B cell (primary cell): ENCODE measurements around the gene TYW1.
"Not testable (repeated sequence)": the region's sequence is repeated elsewhere in the genome, so short reads cannot be mapped to it uniquely, and the experiment has no call there.

Experiments
- EZH2 ChIP-seq: IDR thresholded peaks from 2 replicates; pipeline ENCODE4 v1.6.1; 2012; ENCODE audit warnings: borderline replicate concordance, low read depth, mild to moderate bottlenecking, moderate library complexity, low read length; ENCODE audit not compliant: insufficient read depth, poor library complexity, severe bottlenecking
- TF ChIP-seq, protein P1 (sequence below): fragments of 200-600 bp; IDR thresholded peaks from one replicate; pipeline ENCODE4 v1.8.0; 2022; ENCODE audit warnings: antibody characterized with exemption, mild to moderate bottlenecking

- TF ChIP-seq, protein P1, sequence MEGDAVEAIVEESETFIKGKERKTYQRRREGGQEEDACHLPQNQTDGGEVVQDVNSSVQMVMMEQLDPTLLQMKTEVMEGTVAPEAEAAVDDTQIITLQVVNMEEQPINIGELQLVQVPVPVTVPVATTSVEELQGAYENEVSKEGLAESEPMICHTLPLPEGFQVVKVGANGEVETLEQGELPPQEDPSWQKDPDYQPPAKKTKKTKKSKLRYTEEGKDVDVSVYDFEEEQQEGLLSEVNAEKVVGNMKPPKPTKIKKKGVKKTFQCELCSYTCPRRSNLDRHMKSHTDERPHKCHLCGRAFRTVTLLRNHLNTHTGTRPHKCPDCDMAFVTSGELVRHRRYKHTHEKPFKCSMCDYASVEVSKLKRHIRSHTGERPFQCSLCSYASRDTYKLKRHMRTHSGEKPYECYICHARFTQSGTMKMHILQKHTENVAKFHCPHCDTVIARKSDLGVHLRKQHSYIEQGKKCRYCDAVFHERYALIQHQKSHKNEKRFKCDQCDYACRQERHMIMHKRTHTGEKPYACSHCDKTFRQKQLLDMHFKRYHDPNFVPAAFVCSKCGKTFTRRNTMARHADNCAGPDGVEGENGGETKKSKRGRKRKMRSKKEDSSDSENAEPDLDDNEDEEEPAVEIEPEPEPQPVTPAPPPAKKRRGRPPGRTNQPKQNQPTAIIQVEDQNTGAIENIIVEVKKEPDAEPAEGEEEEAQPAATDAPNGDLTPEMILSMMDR = not testable (repeated sequence)
- TF ChIP-seq EZH2 = not testable (repeated sequence)
Observed at GRCh38 chr7:67100038-67100437, 103.4 kb downstream of the TYW1 start.
